Measurements from ENCODE around the gene GHR. TPM values are rescaled to one million over a fixed set of nuclear protein-coding genes. Genes with fewer than 3 reads are reported as not detected.

The GHR gene
- total and polyA plus RNA-seq, 10 donors: 0.42 to 11.5 (median 5.1) TPM

DNA sequence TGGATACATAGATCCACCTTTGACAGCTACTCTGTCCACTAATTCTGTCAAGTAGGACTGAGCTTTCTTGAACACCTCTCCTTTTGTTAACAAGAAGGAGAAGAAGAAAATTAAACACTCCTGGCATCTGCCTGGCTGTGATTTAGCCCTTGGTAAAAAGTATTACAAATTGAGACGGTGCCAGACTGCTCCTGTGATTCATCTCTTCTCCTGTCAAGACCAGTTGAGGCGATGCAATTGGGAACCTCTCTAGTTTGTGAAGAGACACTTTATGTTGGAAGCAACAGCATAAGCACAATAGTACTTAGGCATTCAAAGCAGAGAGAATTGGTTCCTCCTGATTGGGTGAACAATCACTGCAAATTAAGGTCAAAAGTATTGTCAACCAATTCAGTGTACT, 72.7 kb downstream of the GHR start:
- H3K27me3 ChIP-seq (replicated peaks in 1 of 7): no peaks in the 10 kb centered on the region
- WGBS, 5 donors: 71 to 89% (median 88%) methylated on average over 2 of the region's 2 CpGs
- H3K36me3 ChIP-seq: no peaks in the 10 kb centered on the region
- no peak for DNase-seq
- intact Hi-C loops (cut with DNase I; ENCODE audit: low total_unique reads): no loop called here
- no peak overlapping the region for H3K27ac ChIP-seq
- H3K9me3 ChIP-seq: no peaks in the 10 kb centered on the region
- no peak overlapping the region for H3K4me3 ChIP-seq
- TF ChIP-seq, protein P1, sequence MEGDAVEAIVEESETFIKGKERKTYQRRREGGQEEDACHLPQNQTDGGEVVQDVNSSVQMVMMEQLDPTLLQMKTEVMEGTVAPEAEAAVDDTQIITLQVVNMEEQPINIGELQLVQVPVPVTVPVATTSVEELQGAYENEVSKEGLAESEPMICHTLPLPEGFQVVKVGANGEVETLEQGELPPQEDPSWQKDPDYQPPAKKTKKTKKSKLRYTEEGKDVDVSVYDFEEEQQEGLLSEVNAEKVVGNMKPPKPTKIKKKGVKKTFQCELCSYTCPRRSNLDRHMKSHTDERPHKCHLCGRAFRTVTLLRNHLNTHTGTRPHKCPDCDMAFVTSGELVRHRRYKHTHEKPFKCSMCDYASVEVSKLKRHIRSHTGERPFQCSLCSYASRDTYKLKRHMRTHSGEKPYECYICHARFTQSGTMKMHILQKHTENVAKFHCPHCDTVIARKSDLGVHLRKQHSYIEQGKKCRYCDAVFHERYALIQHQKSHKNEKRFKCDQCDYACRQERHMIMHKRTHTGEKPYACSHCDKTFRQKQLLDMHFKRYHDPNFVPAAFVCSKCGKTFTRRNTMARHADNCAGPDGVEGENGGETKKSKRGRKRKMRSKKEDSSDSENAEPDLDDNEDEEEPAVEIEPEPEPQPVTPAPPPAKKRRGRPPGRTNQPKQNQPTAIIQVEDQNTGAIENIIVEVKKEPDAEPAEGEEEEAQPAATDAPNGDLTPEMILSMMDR (IDR thresholded peaks at IDR 0.05 in 8 of 11, conservative IDR thresholded peaks at IDR 0.05 in 3 of 11): no peak
- TF ChIP-seq POLR2A (IDR thresholded peaks at IDR 0.05) (no peak), POLR2AphosphoS5 (IDR thresholded peaks at IDR 0.05) (no peak)
- peaks cover 0 to 9% (median 0%) of the 10 kb centered on the region in 6 donors for H3K4me1 ChIP-seq

DNA sequence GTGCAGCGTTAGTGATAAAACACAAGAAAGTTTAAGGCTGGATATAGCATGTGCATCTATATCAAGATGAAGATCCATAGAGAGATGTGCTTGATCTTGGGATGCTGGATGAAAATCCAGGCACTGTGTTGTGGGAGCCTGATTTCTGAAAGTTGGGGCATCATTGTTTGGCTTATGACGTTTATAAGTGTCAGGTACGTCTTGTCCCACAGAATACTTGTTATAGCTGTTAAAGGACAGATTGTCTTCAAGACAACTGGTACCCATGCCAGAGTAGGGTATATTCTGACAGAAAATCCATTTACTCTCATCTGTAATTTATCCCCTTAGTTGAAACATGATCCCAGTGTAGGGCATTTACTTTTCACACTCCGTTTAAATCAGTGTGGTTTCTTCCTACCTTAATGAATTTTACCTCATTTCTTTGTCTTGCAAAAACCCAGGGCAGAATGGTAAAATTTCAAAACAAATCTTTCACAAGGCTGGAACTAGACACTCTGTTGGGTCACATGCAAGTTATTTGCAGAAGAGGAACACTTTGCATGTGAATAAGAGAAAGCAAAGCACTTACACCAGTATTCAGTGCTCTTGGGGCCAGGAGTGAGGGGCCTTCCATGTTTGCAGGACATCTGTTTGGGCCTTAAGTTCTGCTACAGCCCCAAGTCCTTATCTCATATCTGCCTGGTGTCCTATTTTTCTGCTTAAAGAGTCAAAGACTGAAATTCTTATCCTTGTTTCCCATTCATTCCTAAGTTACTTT, 73.3 kb downstream of the GHR start:
- Histone ChIP-seq H3K36me3 (no peaks in the 10 kb centered on the region), H3K27me3 (replicated peaks in 1 of 7) (no peaks in the 10 kb centered on the region), H3K27ac (no peak overlapping the region), H3K4me1 (peaks cover 0 to 2% (median 0%) of the 10 kb centered on the region in 6 donors), H3K9me3 (no peaks in the 10 kb centered on the region), H3K4me3 (no peak overlapping the region)
- intact Hi-C loops (cut with DNase I; ENCODE audit: low total_unique reads): no loop called here
- 79 to 87% (median 80%) methylated on average over 4 of the region's 4 CpGs for WGBS, 5 donors
- no peak for DNase-seq
- TF ChIP-seq, protein P1 (IDR thresholded peaks at IDR 0.05 in 8 of 11, conservative IDR thresholded peaks at IDR 0.05 in 3 of 11): no peak
- TF ChIP-seq POLR2A (IDR thresholded peaks at IDR 0.05) (no peak), POLR2AphosphoS5 (IDR thresholded peaks at IDR 0.05) (no peak)

DNA sequence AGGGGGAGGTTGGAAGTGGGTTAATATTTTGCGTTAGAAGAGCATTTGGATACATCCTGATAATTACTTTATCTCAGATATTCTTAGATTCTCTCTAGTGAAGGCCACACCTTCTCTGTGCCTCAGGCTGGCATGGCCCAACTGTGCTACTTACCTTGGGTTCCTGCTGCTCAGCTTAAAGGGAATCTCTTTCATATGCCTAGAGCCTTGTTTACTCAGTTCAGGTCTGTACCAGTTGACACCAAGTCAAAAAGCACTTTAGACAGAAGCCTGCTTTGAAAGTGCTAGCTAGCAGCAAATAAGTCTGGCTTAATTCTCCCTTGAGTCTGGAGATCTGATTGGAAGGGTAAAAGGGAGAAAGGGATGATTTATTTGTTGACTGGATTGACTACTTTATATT, 74.8 kb downstream of the GHR start:
- TF ChIP-seq, protein P1 (IDR thresholded peaks at IDR 0.05 in 8 of 11, conservative IDR thresholded peaks at IDR 0.05 in 3 of 11): no peak
- TF ChIP-seq POLR2A (IDR thresholded peaks at IDR 0.05): no peak
- TF ChIP-seq POLR2AphosphoS5 (IDR thresholded peaks at IDR 0.05): no peak
- Histone ChIP-seq H3K27me3 (replicated peaks in 1 of 7) (no peaks in the 10 kb centered on the region), H3K4me3 (no peak overlapping the region), H3K36me3 (no peaks in the 10 kb centered on the region), H3K4me1 (no peaks in the 10 kb centered on the region), H3K27ac (no peak overlapping the region), H3K9me3 (no peaks in the 10 kb centered on the region)
- intact Hi-C loops (cut with DNase I; ENCODE audit: low total_unique reads): no loop called here
- 66 to 90% (median 70%) methylated on average over 1 of the region's 1 CpG for WGBS, 5 donors
- DNase-seq: no peak

DNA sequence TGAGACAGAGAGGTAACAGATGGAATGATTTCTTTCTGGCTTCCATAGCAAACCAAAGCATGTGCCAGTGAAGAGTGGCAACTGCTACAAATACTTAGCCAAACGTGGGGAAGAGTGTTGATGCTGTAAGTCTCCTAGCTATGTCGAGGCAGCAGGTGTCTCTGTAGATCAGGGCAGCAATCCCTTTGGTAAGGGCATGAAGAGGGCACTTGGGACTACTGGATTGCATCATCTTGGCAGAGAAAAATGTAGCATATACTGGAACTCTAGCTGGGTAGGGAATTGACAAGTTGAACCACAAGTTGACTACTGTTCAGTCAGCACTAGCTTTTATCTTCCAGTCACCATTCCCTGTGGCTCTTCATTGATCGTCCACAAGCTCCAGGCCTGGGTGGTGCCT, 75.8 kb downstream of the GHR start:
- intact Hi-C loops (cut with DNase I; ENCODE audit: low total_unique reads): no loop called here
- H3K9me3 ChIP-seq: no peaks in the 10 kb centered on the region

More for the DNA sequence above, 75.8 kb downstream of the GHR start:
- no peak for TF ChIP-seq POLR2AphosphoS5 (IDR thresholded peaks at IDR 0.05)
- TF ChIP-seq, protein P1 (IDR thresholded peaks at IDR 0.05 in 8 of 11, conservative IDR thresholded peaks at IDR 0.05 in 3 of 11): no peak
- TF ChIP-seq POLR2A (IDR thresholded peaks at IDR 0.05): no peak
- H3K4me3 ChIP-seq: no peak overlapping the region
- H3K4me1 ChIP-seq: peaks cover 0 to 9% (median 0%) of the 10 kb centered on the region in 6 donors
- WGBS, 5 donors: 69 to 78% (median 75%) methylated on average over 3 of the region's 3 CpGs
- H3K27me3 ChIP-seq (replicated peaks in 1 of 7): no peaks in the 10 kb centered on the region
- DNase-seq: no peak
- no peaks in the 10 kb centered on the region for H3K36me3 ChIP-seq
- no peak overlapping the region for H3K27ac ChIP-seq

All from spleen (tissue), 11 donors.